Smooth muscle cell of the brain vasculature (primary cell): ENCODE measurements around the gene SLC22A23.
A peak's percentile ranks its signal among the peaks of the same experiment; 100 is the strongest.

ENCODE experiments used
- DNase-seq: peaks from one replicate; pipeline ENCODE4 v3.0.0-alpha.2; 2012; ENCODE audit warnings: low read depth, low spot score

Gene SLC22A23

DNA sequence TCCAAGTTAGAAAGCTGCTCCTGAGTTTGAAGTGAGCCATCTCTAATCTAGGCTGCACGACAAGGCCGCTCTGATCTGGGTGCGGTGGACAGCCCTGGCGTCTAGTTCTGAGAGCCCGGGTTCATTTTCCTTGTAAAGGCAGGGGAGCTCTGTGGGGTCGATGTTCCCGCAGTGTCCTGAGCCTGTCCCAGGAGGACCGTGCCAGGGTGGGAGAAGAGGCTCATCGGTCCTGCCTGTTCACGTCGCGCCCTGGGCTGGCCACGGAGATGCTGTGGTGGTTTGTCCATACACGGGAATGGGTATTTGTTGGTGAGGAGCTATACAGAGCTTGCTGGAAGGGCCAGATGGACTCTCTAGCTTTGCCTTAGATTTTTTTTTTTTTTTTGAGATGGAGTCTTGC is 171.1 kb downstream of the SLC22A23 start:
- DNase-seq = no peak

GRCh38 chr6:3285049-3285639 is 171.7 kb downstream of the SLC22A23 start:
- no peak for DNase-seq

DNA sequence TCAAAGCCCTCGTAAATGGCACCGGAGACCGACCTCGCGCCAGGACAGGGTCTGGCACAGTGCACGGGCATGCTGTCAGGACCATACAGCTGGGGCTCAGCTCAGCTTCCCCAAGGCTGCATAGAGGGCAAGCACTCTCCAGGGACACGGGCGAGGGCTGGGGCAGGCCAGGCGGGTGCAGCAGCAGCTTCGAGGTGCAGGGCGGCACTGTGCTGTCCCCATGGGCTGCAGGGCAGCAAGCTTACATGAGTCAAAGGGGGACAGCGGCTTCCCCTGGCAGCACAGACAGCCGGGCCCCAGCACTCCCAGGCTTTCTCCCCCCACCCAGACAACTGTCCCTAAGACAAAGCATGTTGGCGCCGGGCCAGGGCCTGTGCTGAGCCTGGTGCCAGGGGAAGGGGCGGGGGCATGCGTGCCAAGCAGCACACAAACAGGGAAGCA is 172.4 kb downstream of the SLC22A23 start:
- no peak for DNase-seq

DNA sequence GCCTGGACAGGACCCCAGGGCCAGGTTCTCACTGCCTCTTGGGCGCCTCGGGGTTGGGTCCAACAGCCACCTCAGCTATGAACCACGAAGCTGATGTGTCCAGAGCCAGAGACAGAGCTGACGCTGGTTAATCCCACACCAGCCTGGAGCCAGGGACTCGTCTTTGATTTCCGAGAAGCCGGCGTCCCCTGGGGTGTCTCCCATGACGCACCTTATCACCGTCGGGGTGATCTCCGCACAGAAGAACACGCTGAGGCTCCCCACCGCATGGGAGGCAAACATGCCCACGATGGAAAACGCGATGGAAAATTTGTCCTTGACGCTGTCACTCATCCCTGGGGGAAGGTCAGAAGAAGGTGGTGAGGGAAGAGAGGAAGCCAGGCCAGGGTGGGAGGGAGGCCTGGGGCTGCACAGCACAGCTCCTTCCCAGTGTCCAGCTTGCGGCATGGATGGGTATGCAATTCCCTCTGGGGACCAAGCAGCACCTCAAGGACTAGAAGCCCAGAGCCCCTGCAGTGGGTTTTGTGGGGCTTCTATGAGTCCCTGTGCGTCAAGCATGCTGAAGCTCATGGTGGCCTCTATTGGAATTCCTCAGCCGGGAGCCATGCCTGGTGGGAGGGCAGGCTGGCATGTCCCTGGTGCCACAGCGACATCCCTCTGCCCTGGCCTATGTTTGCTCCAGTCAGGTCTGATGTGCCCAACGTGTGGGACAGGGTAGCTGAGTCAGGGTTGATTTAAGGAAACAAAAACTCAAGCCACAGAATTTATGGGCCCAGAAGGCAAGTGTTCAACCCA is 173.0 kb downstream of the SLC22A23 start:
- DNase-seq = no peak

- DNase-seq = no peak
These were observed 173.6 kb downstream of the SLC22A23 start for GRCh38 chr6:3283241-3283640.

DNA sequence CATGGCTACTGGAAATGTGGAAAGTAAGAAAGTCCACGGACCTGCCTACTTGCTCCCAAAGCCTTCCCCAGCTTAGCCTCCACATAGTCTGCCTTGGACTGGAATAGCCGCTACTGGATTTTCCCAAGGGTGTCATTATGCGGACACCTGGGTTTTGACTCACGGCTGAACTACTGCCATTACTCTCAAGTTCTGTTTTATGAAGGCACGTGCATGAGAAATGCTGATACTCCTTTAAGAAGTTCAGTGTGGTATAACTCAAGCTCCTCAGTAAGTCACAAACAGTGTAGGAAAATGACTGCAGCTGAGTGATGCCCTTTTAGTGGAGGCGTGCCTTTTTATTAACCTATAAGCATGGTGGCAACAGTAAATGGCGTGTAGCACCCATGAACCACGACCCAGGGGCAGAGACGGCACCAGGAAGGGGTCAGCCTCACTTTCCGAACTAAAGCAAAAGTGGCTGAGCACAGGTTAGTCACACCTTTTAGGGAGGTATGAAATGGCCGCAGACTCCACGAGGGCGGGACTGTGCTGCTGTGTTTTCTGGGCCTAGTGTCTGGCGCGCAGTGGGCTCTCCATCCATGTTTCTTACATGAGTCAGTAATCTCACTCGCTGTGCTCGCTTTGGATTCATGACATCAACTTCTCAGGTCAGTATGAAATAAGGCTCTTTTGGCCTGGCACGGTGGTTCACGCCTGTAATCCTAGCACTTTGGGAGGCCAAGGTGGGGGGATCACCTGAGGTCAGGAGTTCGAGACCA is 174.2 kb downstream of the SLC22A23 start:
- DNase-seq = no peak

- DNase-seq = peak; percentile 95
These were observed 175.0 kb downstream of the SLC22A23 start for GRCh38 chr6:3281631-3282475.

DNA sequence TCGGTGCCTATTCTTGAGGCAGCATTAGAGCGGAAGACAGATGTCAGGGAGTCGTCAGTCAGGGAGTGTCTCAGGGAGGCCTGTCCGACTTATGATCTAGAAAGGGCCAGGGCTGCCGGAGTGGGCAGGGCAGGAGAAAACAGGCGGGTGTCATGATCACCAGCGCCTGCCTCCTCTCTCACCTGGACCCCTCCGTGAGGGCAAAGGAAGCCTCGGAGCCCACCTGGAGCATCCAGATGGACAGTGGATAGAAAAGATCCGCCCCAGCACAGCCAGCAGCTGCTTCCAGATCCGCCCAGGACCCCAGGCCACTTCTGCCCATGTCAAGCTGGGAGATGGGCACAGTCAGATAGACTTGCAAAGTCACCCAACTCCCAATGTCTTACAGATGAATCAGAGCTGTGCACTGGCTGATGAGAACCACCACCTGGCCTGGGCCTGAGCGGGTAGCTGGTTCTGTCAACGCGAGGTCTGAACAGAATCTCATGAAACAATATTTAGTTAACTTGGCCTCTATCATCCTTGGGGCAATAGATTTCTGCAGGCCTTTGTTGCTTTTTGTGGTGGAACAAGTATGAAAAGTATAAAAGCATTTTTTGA is 175.9 kb downstream of the SLC22A23 start:
- DNase-seq = peak; percentile 29

DNA sequence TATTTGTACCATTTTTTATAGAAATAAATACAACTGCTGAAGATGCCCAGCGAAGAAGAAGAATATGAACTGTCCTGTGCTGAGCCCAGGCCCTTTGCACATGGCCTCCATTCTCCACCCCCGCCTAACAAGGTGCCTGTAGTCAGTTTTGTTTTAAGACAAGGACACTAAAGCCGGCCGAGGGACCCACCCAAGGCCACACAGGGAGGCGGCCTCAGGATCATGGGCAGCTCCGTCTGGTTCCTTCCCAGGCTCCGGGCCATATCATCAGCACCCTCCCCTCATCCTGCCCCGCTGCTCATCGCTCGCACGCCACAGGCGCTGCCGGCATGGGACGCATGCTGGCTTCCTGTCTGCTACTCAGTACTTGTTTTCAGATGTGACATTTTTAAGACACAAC is 176.8 kb downstream of the SLC22A23 start:
- DNase-seq = no peak

DNA sequence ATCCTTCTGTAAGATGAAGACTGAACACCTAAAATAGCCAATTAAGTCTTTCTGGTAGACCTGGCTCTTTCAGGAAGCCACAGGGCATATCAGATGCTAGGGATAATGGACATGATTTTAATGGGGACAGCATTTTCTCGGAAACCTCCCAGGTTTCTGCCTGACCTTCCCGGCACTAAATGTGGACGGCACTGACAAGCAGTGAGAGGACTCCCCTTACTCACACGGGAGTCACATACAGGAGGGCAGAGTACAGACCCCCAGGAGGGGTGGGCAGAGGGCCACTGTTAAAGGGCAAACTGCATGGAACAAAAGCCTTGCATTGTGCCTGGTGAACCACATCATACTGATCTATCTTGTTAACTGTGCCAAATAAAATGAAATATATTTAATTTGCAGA is 178.2 kb downstream of the SLC22A23 start:
- no peak for DNase-seq

DNA sequence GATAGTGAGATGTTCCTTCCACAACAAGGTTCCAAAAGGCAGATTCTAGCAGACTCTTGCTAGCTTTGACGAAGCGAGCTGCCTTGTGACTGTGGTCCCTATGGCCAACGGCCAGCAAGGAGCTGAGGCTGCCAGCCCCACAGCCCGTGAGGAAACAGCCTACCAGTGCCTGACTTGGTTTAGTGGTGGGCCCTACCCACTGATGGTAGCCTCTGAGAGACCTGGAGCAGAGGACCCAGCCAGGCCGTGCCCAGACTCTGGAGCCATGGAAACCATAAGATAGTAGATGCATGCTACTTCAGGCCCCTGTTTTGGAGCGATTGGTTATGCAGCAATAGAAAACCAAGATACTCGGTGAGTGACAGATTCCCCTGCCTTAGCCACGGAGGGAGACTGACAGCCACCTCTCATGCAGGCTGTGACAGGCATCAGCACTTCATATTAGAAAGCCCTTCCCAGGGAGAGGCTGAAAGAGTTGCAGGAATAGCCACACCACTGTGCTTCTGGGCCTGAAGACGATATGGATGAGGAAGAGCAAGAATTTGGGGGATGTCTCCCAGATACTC is 178.9 kb downstream of the SLC22A23 start:
- DNase-seq = no peak

GRCh38 chr6:3277251-3277650 is 179.6 kb downstream of the SLC22A23 start:
- no peak for DNase-seq

DNA sequence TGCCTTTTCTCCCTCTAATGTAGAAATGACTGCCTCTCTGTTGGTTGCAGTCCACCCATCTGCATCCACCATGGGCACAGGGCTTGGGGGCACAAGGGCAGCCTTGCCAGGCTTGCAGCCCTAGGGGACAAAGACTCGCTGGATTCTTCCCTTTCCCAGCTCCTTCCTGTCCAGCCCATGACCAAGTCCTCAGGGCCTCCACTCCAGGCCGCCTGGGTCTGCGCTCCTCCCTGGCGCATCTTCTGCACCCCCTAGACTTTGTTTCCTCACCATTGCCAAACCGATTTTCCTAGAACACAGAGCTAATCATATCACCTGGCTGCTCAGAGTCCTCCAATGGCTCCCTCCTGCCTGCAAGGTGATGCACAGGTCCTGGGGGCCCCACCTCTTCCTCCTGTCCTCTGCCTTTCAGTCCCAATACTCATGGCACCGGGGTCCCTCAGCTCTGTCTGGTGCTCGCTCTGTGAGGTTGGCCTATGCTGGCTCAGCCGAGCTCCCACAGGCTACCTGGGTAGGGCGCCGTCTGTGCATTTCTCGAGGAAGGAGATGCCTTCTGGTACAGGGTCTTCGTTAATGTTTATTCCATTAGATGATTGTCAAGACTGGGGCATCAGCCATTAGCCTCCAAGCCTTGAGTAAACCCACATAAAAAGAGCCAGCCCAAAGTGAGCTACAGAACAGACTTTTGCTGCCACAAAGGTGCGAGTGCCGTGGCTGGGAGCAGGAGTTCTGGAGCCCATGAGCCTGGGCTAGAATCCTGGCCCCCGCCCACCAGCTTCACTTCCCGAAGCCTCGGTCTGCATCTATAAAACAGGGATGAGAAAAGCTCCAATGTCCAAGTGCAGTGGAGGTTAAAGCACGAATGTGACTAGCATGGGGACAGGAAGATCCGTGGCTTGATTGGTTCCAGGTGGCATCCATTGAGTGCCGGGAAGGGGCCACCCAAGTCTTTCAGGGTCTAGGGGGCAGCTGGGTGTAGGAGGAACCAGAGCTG is 180.4 kb downstream of the SLC22A23 start:
- no peak for DNase-seq

GRCh38 chr6:3273707-3274521 is 182.9 kb downstream of the SLC22A23 start:
- no peak for DNase-seq

DNA sequence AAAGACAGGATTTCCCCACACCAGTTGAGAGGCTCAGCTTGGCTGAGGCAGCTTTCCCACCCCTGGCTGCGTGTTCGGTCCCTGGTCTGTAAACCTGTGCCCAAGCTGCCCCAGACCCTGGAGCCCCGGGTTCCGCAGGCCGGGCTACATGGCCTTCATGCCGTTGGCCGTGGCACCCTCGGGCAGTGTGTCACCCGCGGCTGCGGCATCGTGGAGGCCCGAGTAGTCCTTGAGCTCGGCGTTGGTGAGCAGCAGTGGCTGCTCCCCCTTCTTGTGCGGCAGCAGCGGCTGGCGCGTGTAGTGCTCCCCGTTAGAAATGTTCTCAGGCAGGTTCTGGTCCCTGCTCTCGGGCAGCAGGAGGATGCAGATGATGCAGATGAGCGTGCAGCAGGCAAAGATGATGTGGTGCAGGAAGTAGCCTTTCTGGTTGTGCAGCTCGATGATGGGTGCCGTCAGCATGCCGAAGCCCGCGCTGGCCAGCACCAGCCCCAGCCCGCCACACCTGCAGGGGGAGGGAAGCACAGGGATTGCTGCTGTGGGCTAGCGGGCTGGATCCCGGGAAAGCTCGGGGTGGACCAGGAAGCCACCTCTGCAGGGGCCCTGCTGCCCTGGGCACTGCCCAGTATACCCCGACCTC is 183.8 kb downstream of the SLC22A23 start:
- DNase-seq = no peak

DNA sequence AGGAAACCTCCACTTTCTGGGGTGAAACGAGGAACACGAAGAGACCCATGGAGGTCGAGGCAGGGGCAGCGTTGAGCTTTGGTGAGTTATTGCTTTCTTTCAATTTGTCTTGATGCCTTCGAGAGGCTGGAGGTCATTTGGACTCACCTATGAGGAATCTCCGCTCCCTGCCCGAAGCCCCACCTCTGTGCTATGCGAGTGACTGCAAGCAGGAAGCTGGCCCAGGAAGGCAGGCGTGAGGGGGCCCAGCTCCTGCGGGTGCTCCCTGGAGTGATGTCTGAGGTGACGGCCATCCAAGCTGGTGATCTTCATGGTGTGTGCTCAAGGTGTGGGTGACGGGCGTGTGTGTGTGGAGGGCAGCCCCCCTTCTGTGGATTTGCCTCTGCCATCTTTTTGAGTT is 185.1 kb downstream of the SLC22A23 start:
- DNase-seq = no peak

- no peak for DNase-seq
These were observed 186.6 kb downstream of the SLC22A23 start for GRCh38 chr6:3270258-3270657.

- DNase-seq = no peak
These were observed 187.4 kb downstream of the SLC22A23 start for GRCh38 chr6:3269281-3269975.
